ENCODE measurements around the gene MPDU1. TPM values are rescaled to one million over a fixed set of nuclear protein-coding genes. Genes with fewer than 3 reads are reported as not detected.

Gene MPDU1
- total and polyA plus RNA-seq, 2 of the 13 experiments (the other 11 are each of a cell fraction or from before 2014, with no cell fraction given), result 112 to 167 TPM

- no peak for TF ChIP-seq RBAK (CRISPR knock-in tag; IDR thresholded peaks at IDR 0.05)
- no peak for TF ChIP-seq ZNF30 (CRISPR knock-in tag; IDR thresholded peaks at IDR 0.05)
- peak; percentile 54; the same call in 1 of the 2 replicates for TF ChIP-seq ZNF788 (CRISPR knock-in tag; IDR thresholded peaks at IDR 0.05; ENCODE audit: borderline replicate concordance)
- TF ChIP-seq NRL (CRISPR knock-in tag; IDR thresholded peaks at IDR 0.05; ENCODE audit: borderline replicate concordance), result no peak; the same call in 1 of the 2 replicates
- TF ChIP-seq TP53 (CRISPR knock-in tag; conservative IDR thresholded peaks at IDR 0.05), result no peak
- no peak for TF ChIP-seq NONO (IDR thresholded peaks at IDR 0.05)
- TF ChIP-seq NONO (CRISPR knock-in tag; conservative IDR thresholded peaks at IDR 0.05), result peak; percentile 35; the same call in 1 of the 2 replicates
- TF ChIP-seq ZNF431 (CRISPR knock-in tag; IDR thresholded peaks at IDR 0.05; ENCODE audit: borderline replicate concordance, low read depth), result 0 out of 2 replicates have a peak, but pooled peaks have one; percentile 20
- no peak for TF ChIP-seq ZNF3 (CRISPR knock-in tag; IDR thresholded peaks at IDR 0.05)
- TF ChIP-seq, protein P1, sequence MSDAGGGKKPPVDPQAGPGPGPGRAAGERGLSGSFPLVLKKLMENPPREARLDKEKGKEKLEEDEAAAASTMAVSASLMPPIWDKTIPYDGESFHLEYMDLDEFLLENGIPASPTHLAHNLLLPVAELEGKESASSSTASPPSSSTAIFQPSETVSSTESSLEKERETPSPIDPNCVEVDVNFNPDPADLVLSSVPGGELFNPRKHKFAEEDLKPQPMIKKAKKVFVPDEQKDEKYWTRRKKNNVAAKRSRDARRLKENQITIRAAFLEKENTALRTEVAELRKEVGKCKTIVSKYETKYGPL (CRISPR knock-in tag; IDR thresholded peaks at IDR 0.05), result no peak
- TF ChIP-seq ZNF598 (CRISPR knock-in tag; IDR thresholded peaks at IDR 0.05; ENCODE audit: borderline replicate concordance), result no peak
- peak; percentile 79; the same call in 1 of the 2 replicates for TF ChIP-seq CBFB (CRISPR knock-in tag; IDR thresholded peaks at IDR 0.05)
- no peak for TF ChIP-seq GMEB2 (CRISPR knock-in tag; IDR thresholded peaks at IDR 0.05; ENCODE audit: low read depth)
- peak; percentile 57 for TF ChIP-seq PPARG (CRISPR knock-in tag; conservative IDR thresholded peaks at IDR 0.05)
- TF ChIP-seq CREBL2 (CRISPR knock-in tag; IDR thresholded peaks at IDR 0.05; ENCODE audit: borderline replicate concordance), result no peak
- TF ChIP-seq GMEB1 (CRISPR knock-in tag; IDR thresholded peaks at IDR 0.05; ENCODE audit: borderline replicate concordance), result peak; percentile 24; the same call in 1 of the 2 replicates
- TF ChIP-seq RFXAP (CRISPR knock-in tag; IDR thresholded peaks at IDR 0.05; ENCODE audit: borderline replicate concordance), result peak; percentile 65; the same call in 1 of the 2 replicates
- no peak for TF ChIP-seq ZNF597 (CRISPR knock-in tag; IDR thresholded peaks at IDR 0.05)
- no peak for TF ChIP-seq MBNL3 (CRISPR knock-in tag; conservative IDR thresholded peaks at IDR 0.05)
- peak; percentile 81; the same call in 1 of the 2 replicates for TF ChIP-seq ZNF430 (CRISPR knock-in tag; IDR thresholded peaks at IDR 0.05)
- TF ChIP-seq FOSL2 (CRISPR knock-in tag; IDR thresholded peaks at IDR 0.05), result peak; percentile 38
- TF ChIP-seq, protein P2, sequence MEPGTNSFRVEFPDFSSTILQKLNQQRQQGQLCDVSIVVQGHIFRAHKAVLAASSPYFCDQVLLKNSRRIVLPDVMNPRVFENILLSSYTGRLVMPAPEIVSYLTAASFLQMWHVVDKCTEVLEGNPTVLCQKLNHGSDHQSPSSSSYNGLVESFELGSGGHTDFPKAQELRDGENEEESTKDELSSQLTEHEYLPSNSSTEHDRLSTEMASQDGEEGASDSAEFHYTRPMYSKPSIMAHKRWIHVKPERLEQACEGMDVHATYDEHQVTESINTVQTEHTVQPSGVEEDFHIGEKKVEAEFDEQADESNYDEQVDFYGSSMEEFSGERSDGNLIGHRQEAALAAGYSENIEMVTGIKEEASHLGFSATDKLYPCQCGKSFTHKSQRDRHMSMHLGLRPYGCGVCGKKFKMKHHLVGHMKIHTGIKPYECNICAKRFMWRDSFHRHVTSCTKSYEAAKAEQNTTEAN (CRISPR knock-in tag; conservative IDR thresholded peaks at IDR 0.05), result peak; percentile 68; the same call in 1 of the 2 replicates
These were observed 43.8 kb downstream of the MPDU1 start, which contains the start of gene SAT2 (continued) for GRCh38 chr17:7627250-7628121.

Measured in HepG2 (cell line).